HG03025 (cell line): ENCODE results near the gene TLE1.

Source experiments
- ATAC-seq: cut with Tn5 transposase; IDR thresholded peaks from one replicate; pipeline ENCODE4 v1.9.1; 2021; ENCODE audit warnings: mild to moderate bottlenecking, moderate library complexity; ENCODE audit not compliant: unreplicated experiment, low FRiP score

TLE1 gene

DNA sequence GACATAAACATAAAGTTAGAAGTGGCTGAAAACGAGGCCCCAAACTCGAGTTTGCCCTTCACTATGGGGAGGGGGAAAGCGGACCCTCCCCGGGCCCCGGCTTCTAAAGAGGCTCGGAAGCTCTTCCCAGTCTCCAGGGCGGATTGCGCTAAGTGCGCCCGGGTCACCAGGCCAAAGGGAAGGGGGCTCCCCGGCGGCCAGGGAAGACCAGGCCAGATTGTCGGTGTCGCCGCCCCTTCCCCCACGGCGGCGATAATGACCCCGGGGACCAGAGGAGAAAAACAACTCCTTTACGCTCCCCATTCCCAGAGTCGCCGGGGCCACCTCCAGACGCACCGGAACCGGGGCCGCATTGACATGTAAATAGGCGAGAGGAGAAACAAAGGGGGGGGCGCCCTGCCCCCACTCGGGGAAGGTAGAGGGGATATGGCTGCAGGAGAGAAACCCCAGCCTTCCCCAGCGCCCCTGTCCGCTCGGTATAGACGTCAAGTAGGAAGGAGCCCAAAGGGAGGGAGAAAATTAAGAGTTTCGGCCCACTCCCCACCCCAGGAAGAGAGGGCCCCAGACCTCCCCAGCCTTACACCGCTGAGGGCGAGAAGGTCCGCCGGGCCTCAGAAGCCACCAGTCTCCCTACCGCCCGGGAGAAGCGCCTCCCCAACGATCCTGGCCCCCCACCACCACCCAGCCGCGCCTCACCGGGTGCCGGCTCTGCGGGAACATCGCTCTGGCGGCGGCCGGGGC lies 1.7 kb downstream of the TLE1 start:
- ATAC-seq: no peak

DNA sequence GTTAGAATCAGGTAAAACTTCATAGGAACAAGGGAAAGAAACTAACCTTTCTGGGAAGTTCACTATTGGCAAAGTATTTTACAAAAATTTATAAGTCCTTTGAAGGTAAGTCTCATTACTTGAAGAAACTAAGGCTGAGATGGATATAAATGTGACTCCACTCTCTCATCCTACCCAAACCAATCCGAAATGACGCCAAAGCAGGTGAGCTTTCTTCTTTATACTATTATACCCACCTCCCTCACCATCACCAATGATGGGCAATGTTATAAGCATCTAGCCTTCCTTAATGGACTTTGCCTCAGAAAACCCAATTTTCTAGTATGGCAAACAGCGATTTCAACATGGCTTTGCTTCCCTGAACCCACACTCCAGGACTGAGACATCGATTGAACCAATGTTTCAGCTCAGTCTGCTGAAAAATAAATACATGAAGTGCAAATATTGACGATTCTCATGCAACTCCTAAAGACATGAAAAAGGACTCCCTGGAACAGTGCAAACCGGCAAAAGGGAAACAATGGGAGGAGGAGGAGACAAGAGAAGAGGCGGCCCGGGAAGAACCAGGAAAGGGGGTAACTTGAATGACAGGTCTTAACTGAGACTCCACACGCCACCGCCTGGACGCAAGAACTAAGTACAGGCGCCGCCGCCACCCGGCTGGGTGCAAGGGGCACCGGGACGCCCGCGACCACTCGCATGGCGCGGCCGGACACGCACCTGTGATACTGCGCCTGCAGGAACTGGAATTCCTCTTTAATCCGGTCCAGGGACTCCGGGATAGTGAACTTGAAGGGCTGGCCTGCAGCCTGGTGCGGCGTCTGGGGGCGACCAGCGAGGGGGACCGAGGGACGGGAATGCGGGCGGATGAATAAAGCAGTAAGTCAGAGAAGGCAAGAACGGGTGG lies 2.5 kb downstream of the TLE1 start:
- ATAC-seq: no peak

GRCh38 chr9:81685763-81686613 lies 3.4 kb downstream of the TLE1 start:
- no peak for ATAC-seq

DNA sequence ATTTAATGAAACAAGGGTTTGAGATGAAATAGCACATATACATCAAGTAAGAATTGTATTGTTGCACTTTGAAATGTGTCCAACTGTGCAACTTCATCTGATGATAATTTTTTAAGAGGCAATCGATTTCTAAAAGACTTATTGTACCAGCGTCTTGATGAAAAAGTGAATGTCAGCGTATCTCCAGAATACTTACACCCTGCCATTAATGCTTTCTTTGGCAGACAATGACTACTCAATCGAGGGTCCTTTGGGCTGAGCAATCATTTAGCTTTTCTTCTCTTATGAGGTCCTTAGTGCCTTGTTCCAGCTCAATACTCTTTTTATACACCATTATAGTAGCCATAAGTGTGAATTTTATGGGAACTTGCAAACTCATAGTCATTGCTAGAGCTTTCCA lies 4.7 kb downstream of the TLE1 start:
- no peak for ATAC-seq

- ATAC-seq: no peak
Measured at GRCh38 chr9:81683704-81684103, 5.6 kb downstream of the TLE1 start.

GRCh38 chr9:81683238-81683637 lies 6.1 kb downstream of the TLE1 start:
- no peak for ATAC-seq

DNA sequence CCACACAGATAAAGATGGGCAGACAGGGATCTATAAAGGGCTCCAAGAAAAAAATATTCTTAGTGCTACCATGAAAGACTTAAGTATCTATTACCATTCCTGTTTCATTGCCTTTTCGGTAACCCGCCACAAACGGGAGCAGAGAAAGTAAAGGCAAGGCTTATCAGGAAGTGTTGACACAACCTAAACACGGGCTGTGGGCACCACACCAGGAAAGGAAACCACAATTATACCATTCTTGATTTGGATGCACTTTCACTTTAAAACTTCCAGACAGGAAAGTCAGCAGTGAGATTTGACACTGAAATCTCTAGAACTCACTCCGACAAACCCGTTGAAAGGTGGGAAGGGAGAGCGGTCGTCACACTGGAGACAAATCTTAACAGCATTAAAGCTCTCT lies 6.5 kb downstream of the TLE1 start:
- ATAC-seq: no peak

DNA sequence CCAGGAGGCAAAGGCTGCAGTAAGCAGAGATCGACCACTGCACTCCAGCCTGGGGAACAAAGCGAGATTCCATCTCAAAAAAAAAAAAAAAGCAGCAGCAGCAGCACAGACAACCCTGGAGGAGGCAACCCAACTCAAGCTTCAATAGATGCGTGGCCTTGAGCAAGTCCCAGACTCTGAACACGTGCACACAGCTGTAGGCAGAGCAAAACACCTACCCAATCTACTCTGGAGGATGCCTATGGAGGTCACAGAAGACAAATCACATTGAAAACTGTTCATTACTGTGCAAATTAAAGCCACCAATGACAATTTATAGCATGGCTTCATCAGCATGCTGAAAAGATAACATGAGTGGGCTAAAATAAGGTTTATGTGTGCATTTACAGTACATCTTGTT lies 7.2 kb downstream of the TLE1 start:
- no peak for ATAC-seq

- ATAC-seq: no peak
Measured at GRCh38 chr9:81680506-81680905, 8.8 kb downstream of the TLE1 start.

- no peak for ATAC-seq
Measured at GRCh38 chr9:81680006-81680405, 9.3 kb downstream of the TLE1 start.

- no peak for ATAC-seq
Measured at GRCh38 chr9:81678088-81678487, 11.3 kb downstream of the TLE1 start.

DNA sequence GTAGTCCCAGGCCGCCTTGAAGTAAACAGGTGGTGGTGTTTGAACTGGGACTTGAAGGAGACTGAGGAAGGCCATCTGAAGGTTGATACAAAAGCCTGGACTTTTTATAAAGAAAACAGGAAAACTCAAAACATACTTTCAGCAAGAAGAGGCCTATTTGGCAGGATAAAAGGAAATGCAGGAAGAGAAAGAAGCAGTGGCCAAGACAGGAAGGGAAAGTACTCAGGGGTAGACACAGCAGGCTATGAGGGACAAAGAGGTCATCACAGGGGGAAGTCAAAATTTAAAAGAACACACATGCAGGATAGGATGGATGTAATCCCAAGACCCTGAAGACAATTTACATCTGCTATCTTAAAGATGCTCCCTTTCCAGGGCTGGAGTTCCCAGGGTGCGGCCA lies 13.0 kb downstream of the TLE1 start:
- no peak for ATAC-seq

- ATAC-seq: no peak
Measured at GRCh38 chr9:81673310-81673709, 16.0 kb downstream of the TLE1 start.

- no peak for ATAC-seq
Measured at GRCh38 chr9:81671880-81672280, 17.5 kb downstream of the TLE1 start.

DNA sequence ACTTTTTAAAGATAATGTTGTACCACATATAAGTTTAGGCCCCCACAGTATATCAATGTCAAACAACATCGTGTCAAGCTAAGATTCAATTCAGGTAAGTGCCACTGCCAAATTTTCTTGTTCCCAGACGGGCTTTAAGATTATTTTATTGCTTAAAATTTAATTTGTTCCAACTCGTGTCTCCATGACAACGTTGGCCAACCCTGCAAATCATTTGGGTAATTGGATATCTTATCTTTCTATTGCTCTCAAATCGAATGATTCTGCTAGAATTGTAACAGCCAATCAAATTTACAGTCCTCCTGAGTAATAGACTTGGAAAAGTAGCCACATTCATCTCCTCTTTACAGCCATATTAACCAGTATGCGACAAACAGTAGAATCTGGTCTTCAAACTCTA lies 19.5 kb downstream of the TLE1 start:
- ATAC-seq: no peak

GRCh38 chr9:81669041-81669651 lies 20.2 kb downstream of the TLE1 start:
- ATAC-seq: no peak

DNA sequence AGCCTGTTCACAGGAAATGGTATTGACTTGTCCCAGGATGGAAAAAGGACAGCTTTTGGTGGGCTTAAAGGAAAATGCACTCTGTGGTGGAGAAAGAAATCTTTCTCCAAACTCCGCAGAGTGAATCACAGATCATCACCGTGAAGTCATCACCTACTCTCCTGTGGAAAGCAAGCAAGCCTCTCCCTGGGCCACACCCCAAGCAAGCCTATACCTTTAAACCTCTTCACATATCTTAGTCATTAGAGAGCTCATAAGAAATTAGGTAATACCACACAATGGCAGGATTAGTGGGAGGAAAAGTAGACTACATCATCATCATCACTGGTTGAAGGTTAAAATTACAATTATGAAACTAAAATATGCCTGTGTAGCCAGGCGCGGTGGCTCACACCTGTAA lies 23.2 kb downstream of the TLE1 start:
- no peak for ATAC-seq

DNA sequence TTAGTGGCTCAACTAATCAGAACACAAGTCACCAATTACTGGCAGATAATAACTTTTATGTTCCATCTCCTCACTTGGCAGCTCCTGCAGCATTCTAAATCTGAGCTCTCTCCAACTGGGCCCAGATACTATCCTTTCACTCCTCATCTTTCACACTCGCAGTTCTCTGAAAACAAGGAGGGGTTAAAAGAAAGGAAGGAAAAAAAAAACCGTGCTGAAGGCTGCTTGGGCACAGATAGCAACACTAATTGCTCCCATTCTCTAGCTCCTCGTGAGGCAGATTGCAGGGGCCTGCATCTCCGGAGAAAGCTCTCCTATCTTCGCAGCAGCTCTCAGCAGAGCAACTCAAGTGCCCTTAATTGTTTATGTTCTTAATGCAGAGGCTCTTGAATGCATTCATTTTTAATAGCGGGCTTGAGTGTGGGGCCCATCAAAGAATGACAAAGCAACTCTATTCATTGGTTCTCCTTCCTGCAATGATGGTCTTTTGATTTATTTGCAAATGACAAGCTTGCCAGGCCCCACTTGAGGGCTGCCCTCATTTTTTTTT lies 23.9 kb downstream of the TLE1 start:
- ATAC-seq: no peak

- ATAC-seq: no peak
Measured at GRCh38 chr9:81664638-81665222, 24.6 kb downstream of the TLE1 start.

DNA sequence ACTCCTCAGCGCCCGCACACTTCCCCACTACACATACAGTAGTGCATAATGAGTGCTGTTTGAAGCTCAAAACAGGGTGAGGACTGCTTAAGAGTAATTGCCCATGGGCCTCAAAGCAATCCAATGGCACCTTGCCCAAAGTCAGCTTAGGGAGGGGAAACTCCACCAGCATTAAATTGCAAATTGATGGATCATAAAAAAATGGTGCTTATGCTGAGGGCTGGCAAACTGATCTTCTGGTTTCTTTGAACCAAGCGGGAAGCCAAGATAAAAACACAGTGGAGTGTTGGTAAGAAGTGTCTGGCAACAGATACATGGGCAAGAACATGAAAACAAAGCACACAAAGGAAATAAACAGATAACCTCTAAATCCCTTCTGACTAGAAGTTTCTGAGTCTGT lies 28.0 kb downstream of the TLE1 start:
- ATAC-seq: no peak
